GM12801 (cell line): Measurements from ENCODE around the gene KANSL1L.

Experiments
- TF ChIP-seq, protein P1 (sequence below): IDR thresholded peaks from one replicate; pipeline ENCODE4 v1.5.1; 2011; ENCODE audit warnings: control low read depth; ENCODE audit not compliant: insufficient read length; ENCODE audit errors: extremely low read depth

KANSL1L gene

GRCh38 chr2:210028178-210028577 is 143.0 kb downstream of the KANSL1L start:
- TF ChIP-seq, protein P1, sequence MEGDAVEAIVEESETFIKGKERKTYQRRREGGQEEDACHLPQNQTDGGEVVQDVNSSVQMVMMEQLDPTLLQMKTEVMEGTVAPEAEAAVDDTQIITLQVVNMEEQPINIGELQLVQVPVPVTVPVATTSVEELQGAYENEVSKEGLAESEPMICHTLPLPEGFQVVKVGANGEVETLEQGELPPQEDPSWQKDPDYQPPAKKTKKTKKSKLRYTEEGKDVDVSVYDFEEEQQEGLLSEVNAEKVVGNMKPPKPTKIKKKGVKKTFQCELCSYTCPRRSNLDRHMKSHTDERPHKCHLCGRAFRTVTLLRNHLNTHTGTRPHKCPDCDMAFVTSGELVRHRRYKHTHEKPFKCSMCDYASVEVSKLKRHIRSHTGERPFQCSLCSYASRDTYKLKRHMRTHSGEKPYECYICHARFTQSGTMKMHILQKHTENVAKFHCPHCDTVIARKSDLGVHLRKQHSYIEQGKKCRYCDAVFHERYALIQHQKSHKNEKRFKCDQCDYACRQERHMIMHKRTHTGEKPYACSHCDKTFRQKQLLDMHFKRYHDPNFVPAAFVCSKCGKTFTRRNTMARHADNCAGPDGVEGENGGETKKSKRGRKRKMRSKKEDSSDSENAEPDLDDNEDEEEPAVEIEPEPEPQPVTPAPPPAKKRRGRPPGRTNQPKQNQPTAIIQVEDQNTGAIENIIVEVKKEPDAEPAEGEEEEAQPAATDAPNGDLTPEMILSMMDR = no peak

DNA sequence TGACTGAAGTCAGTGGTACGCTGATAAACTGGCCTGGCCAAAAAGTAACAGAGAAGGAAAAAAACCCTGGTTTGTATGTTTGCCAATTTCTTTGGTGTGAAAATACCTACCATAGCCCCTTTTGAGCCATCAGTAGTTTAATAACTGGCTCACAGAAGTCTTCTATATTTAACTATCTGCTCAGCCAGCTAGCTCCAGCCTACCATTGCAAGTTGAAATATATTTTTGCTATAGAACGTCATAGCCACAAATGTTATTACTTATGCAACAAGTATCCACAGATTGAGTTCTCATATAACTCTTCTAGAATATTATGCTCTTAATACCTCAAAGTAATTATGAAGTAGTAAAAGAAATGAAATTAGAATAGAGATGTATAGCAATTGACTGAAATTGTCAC is 143.6 kb downstream of the KANSL1L start:
- TF ChIP-seq, protein P1 = no peak

- TF ChIP-seq, protein P1 = no peak
These were observed 148.4 kb downstream of the KANSL1L start for GRCh38 chr2:210022824-210023223.

DNA sequence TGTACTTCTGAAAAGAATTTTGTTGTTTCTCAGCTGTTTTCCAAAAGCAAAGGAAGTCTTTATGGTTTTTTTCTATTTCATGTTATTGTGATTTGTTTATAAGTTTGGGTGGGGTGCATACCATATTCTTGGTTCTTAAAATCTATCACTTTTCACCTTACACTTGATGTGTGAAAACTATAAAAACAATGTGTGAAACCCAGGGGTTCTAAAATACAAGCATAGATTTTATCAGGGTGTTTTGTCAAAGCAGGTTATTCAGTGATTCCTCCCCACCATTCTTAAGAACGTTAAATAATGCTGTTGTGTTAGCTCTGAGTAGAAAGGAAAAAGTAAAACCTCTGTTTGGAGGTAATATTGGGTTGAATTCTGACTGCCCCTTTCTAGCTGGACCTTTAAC is 151.1 kb downstream of the KANSL1L start:
- TF ChIP-seq, protein P1 = no peak

- TF ChIP-seq, protein P1 = no peak
These were observed 161.3 kb downstream of the KANSL1L start for GRCh38 chr2:210009896-210010295.

- TF ChIP-seq, protein P1 = no peak
These were observed 162.1 kb downstream of the KANSL1L start for GRCh38 chr2:210009126-210009525.

GRCh38 chr2:210007895-210008294 is 163.3 kb downstream of the KANSL1L start:
- TF ChIP-seq, protein P1 = no peak

DNA sequence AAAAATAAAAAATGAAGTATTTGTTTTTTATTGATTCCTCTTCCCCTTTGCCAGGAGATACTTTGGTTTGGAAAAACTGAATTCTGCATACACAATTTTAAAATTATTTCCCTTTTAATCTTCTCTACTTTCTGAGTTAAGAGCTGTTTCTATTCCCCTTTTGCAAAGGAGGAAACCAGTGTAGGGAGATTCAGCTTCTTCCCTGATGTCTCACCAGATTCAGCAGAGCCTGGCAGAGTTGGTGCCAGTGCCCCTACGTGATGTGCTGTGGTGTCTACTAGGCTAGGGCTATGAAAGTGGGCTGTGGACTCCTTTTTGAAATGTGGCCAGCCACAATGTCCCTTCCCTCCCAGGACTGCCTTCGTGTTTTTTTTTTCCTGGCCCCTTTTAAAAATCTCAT is 166.3 kb downstream of the KANSL1L start:
- TF ChIP-seq, protein P1 = no peak
